ENCODE measurements around the gene CHKB. TPM values are rescaled to one million over a fixed set of nuclear protein-coding genes. Genes with fewer than 3 reads are reported as not detected.

The CHKB gene
- total RNA-seq, 2 experiments from 2014 or later, result 85.8 to 100 TPM

DNA sequence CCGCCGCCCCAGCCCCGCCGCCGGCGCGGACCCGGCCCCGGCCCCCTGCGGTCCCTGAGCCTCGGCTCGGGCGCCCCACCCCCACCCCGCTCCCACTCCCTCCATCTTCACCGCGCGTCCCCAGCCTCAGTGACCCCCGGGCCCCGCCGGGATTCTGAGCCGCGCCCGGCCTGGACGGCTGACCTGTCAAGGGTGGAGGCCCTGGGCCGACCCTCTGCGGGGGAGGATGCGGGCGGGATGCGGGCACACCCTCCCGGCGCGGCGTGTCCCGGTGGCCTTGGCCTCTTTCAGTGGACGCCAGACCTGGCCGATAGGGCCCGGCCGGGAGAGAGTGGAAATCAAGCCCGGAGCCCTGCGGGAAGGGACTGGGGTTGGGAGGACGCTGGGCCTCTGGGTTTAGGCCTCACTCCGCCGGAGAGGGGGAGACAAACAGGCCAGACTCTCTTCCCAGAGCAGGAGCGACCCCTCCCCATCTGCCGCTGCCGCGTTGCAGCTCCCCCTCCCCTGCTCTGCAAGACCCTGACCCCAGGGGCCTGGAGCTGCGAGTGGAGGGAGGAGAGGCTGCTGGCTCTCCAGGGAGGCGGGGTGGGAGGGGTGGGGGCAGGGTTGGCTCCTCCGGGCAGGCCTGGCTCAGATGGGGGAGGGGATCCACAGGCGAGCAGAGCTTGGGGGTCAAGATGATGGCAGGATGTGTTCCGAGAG is 18.5 kb upstream of the CHKB start:
- H3K9me3 ChIP-seq (ENCODE audit: low read length), result no peaks in the 10 kb centered on the region
- ChIA-PET POLR2A (no interaction called here), CTCF (ENCODE audit: unreplicated experiment) (no interaction called here)
- H3K4me3 ChIP-seq (ENCODE audit: low read depth, low read length, poor library complexity, severe bottlenecking), result no peak overlapping the region
- BruUV-seq (replicated peaks), result no TSS peak
- intact Hi-C loops (cut with micrococcal nuclease; ENCODE audit: unreplicated experiment), result no loop called here
- no peaks in the 10 kb centered on the region for H3K4me1 ChIP-seq (ENCODE audit: insufficient read depth, low read length, poor library complexity, severe bottlenecking)
- TF ChIP-seq EZH2phosphoT487 (IDR thresholded peaks at IDR 0.05; ENCODE audit: borderline replicate concordance, low read depth, low read length), result no peak
- TF ChIP-seq, protein P1, sequence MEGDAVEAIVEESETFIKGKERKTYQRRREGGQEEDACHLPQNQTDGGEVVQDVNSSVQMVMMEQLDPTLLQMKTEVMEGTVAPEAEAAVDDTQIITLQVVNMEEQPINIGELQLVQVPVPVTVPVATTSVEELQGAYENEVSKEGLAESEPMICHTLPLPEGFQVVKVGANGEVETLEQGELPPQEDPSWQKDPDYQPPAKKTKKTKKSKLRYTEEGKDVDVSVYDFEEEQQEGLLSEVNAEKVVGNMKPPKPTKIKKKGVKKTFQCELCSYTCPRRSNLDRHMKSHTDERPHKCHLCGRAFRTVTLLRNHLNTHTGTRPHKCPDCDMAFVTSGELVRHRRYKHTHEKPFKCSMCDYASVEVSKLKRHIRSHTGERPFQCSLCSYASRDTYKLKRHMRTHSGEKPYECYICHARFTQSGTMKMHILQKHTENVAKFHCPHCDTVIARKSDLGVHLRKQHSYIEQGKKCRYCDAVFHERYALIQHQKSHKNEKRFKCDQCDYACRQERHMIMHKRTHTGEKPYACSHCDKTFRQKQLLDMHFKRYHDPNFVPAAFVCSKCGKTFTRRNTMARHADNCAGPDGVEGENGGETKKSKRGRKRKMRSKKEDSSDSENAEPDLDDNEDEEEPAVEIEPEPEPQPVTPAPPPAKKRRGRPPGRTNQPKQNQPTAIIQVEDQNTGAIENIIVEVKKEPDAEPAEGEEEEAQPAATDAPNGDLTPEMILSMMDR (conservative IDR thresholded peaks at IDR 0.05; ENCODE audit: low read length), result no peak
- no peak overlapping the region for H3K27ac ChIP-seq (ENCODE audit: low read depth, low read length, poor library complexity, severe bottlenecking)
- no peak overlapping the region for H3K4me2 ChIP-seq (ENCODE audit: low read length)
- no peaks in the 10 kb centered on the region for H3K9me2 ChIP-seq (ENCODE audit: insufficient read depth, low read length)
- H3K79me2 ChIP-seq (ENCODE audit: insufficient read depth, low read depth, low read length), result no peaks in the 10 kb centered on the region
- H2AFZ ChIP-seq (ENCODE audit: low read length), result no peak overlapping the region
- DNase-seq (ENCODE audit: low spot score), result no peak
- no peaks in the 10 kb centered on the region for H4K20me1 ChIP-seq (ENCODE audit: insufficient read depth, low read length)
- no peaks in the 10 kb centered on the region for H3K36me3 ChIP-seq (ENCODE audit: insufficient read depth, low read length)

DNA sequence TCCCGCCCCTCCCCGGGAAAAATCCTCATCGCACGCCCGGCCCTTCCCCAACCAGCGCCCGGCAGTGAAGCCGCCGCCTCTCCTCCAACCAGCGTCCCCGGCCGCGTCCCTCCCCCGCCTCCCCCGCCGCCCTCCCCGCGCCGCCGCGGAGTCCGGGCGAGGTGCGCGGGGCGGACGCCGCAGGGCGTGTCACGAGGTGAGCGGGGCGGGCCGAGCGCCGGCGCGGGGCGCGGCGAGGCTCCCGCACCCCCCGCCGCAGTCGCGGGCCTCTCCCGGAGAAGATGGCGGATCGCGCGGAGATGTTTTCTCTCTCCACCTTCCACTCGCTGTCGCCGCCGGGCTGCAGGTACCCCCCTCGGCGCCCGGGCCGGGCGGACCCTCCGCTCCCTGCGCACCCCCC is 17.9 kb upstream of the CHKB start, which contains the start of gene MAPK8IP2:
MAPK8IP2 (plus strand) TSS at position 256 of the 400 bp plus-strand sequence; CDS start at position 282, 26 bp downstream.
- Histone ChIP-seq H3K4me3 (ENCODE audit: low read depth, low read length, poor library complexity, severe bottlenecking) (no peak within 1 kb of the TSS), H2AFZ (ENCODE audit: low read length) (no peak within 1 kb of the TSS), H3K27ac (ENCODE audit: low read depth, low read length, poor library complexity, severe bottlenecking) (no peak within 1 kb of the TSS), H3K4me1 (ENCODE audit: insufficient read depth, low read length, poor library complexity, severe bottlenecking) (no peaks in the 10 kb centered on the region), H4K20me1 (ENCODE audit: insufficient read depth, low read length) (no peaks in the 10 kb centered on the region), H3K36me3 (ENCODE audit: insufficient read depth, low read length) (no peaks in the 10 kb centered on the region), H3K4me2 (ENCODE audit: low read length) (no peak within 1 kb of the TSS), H3K9me3 (ENCODE audit: low read length) (no peaks in the 10 kb centered on the region), H3K9me2 (ENCODE audit: insufficient read depth, low read length) (no peaks in the 10 kb centered on the region), H3K79me2 (ENCODE audit: insufficient read depth, low read depth, low read length) (no peaks in the 10 kb centered on the region)
- BruUV-seq (replicated peaks), result no TSS peak
- ChIA-PET CTCF (ENCODE audit: unreplicated experiment) (no interaction called here), POLR2A (no interaction called here)
- no peak for DNase-seq (ENCODE audit: low spot score)
- intact Hi-C loops (cut with micrococcal nuclease; ENCODE audit: unreplicated experiment), result no loop called here
- TF ChIP-seq, protein P1 (conservative IDR thresholded peaks at IDR 0.05; ENCODE audit: low read length), result no peak

DNA sequence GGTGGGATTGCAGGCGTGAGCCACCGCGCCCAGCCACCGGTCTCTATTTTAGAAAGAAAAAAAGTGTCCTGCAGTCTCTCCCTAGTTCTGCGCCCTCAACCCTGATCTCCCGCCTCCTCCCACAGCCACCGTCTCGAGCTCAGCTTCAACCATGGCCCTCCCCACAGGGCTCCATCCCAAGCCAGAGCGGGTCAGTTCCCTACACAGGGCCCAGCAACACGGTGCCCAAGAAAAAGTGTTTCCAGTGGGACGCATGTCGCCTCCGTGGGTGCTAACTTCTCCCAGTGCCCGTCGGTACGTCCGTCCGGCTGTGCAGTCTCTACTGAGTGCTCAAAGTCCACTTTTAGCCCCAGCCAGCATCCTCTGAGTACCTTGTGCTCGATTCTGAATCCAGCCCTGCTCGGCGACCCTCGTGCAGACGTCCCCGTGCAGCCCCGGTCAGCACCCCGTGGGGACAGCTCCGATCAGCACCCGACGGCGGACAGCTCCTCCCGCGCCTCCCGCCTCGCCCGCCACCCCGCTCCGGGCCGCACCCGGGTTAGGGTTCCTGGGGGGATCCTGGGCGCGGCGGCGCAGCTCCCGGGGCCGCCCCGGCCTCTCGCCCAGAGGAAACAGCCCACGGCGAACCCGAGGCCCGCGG is 17.3 kb upstream of the CHKB start:
- Histone ChIP-seq H3K79me2 (ENCODE audit: insufficient read depth, low read depth, low read length) (no peaks in the 10 kb centered on the region), H3K4me2 (ENCODE audit: low read length) (no peak overlapping the region), H3K4me3 (ENCODE audit: low read depth, low read length, poor library complexity, severe bottlenecking) (no peak overlapping the region), H3K9me3 (ENCODE audit: low read length) (no peaks in the 10 kb centered on the region), H4K20me1 (ENCODE audit: insufficient read depth, low read length) (no peaks in the 10 kb centered on the region), H2AFZ (ENCODE audit: low read length) (no peak overlapping the region), H3K4me1 (ENCODE audit: insufficient read depth, low read length, poor library complexity, severe bottlenecking) (no peaks in the 10 kb centered on the region), H3K27ac (ENCODE audit: low read depth, low read length, poor library complexity, severe bottlenecking) (no peak overlapping the region), H3K9me2 (ENCODE audit: insufficient read depth, low read length) (no peaks in the 10 kb centered on the region), H3K36me3 (ENCODE audit: insufficient read depth, low read length) (no peaks in the 10 kb centered on the region)
- POLR2A ChIA-PET, result no interaction called here
- BruUV-seq (replicated peaks), result no TSS peak
- TF ChIP-seq, protein P1 (conservative IDR thresholded peaks at IDR 0.05; ENCODE audit: low read length), result no peak
- TF ChIP-seq EZH2phosphoT487 (IDR thresholded peaks at IDR 0.05; ENCODE audit: borderline replicate concordance, low read depth, low read length), result no peak
- no peak for DNase-seq (ENCODE audit: low spot score)
- CTCF ChIA-PET (ENCODE audit: unreplicated experiment), result no interaction called here
- intact Hi-C loops (cut with micrococcal nuclease; ENCODE audit: unreplicated experiment), result no loop called here

All from OCI-LY7 (cell line).